OCI-LY1 (cell line): ENCODE data around the gene TRIM63.

ENCODE experiments used
- H2AFZ ChIP-seq: fragments of 200-600 bp; sonication (generic), shearing (Covaris generic); 2 replicates; pipeline ENCODE4 v1.6.0; 2014; ENCODE audit warnings: antibody characterized with exemption, mild to moderate bottlenecking, low read length
- H3F3A ChIP-seq: fragments of 200-600 bp; sonication (generic), shearing (Covaris generic); 2 replicates; pipeline ENCODE4 v1.6.0; 2014; ENCODE audit warnings: mild to moderate bottlenecking, antibody characterized with exemption, low read length, moderate library complexity; ENCODE audit not compliant: insufficient read depth
- H3K27ac ChIP-seq: fragments of 200-600 bp; sonication (generic); 2 replicates; pipeline ENCODE4 v1.5.1; 2014; ENCODE audit warnings: low read length, mixed run types, mild to moderate bottlenecking, low read depth; ENCODE audit not compliant: poor library complexity, severe bottlenecking
- H3K27me3 ChIP-seq: fragments of 200-600 bp; sonication (generic); 2 replicates; pipeline ENCODE4 v1.6.0; 2014; ENCODE audit warnings: antibody characterized with exemption, mild to moderate bottlenecking, low read length, moderate library complexity; ENCODE audit not compliant: insufficient read depth
- H3K36me3 ChIP-seq: fragments of 200-600 bp; sonication (generic); 2 replicates; pipeline ENCODE4 v1.6.1; 2014; ENCODE audit warnings: mild to moderate bottlenecking, antibody characterized with exemption, low read length, moderate library complexity, mixed read lengths; ENCODE audit not compliant: insufficient read depth
- H3K4me1 ChIP-seq: fragments of 200-600 bp; sonication (generic); 2 replicates; pipeline ENCODE4 v1.5.1; 2014; ENCODE audit warnings: mild to moderate bottlenecking, low read length, moderate library complexity; ENCODE audit not compliant: insufficient read depth, severe bottlenecking
- H3K4me2 ChIP-seq: fragments of 200-600 bp; sonication (generic), shearing (Covaris generic); 2 replicates; pipeline ENCODE4 v1.6.1; 2014; ENCODE audit warnings: low read length
- H3K4me3 ChIP-seq: fragments of 200-600 bp; sonication (generic); 2 replicates; pipeline ENCODE4 v1.5.1; 2014; ENCODE audit warnings: low read length, low read depth, mild to moderate bottlenecking, mixed read lengths; ENCODE audit not compliant: poor library complexity, severe bottlenecking
- H3K79me2 ChIP-seq: fragments of 200-600 bp; shearing (Covaris generic); 2 replicates; pipeline ENCODE4 v1.6.1; 2016; ENCODE audit warnings: mixed run types, low read length, mixed read lengths; ENCODE audit not compliant: insufficient read depth
- H3K9ac ChIP-seq: fragments of 200-600 bp; sonication (generic), shearing (Covaris generic); 2 replicates; pipeline ENCODE4 v1.6.1; 2014; ENCODE audit warnings: mild to moderate bottlenecking, low read length, mixed read lengths
- H3K9me2 ChIP-seq: fragments of 200-600 bp; sonication (generic), shearing (Covaris generic); 2 replicates; pipeline ENCODE4 v1.6.1; 2014; ENCODE audit warnings: low read depth, mild to moderate bottlenecking, low read length, mixed read lengths
- H3K9me3 ChIP-seq: fragments of 200-600 bp; shearing (Covaris generic); 2 replicates; pipeline ENCODE4 v1.6.1; 2014; ENCODE audit warnings: low read length, mixed read lengths
- H4K20me1 ChIP-seq: fragments of 200-600 bp; sonication (generic), shearing (Covaris generic); 2 replicates; pipeline ENCODE4 v1.6.0; 2016; ENCODE audit warnings: mild to moderate bottlenecking, low read length; ENCODE audit not compliant: insufficient read depth
- CTCF ChIP-seq: fragments of 200-600 bp; sonication (generic), shearing (Covaris generic); IDR thresholded peaks from 2 replicates; pipeline ENCODE4 v1.5.1; 2017; ENCODE audit warnings: mild to moderate bottlenecking, antibody characterized with exemption, low read length, moderate library complexity, mixed read lengths
- EZH2 ChIP-seq: fragments of 200-600 bp; sonication (generic), shearing (Covaris generic); IDR thresholded peaks from 2 replicates; pipeline ENCODE4 v1.8.0; 2017; ENCODE audit warnings: borderline replicate concordance, mixed run types, mild to moderate bottlenecking, antibody characterized with exemption, low read length, moderate library complexity, mixed read lengths

Gene TRIM63

GRCh38 chr1:26081267-26082019, 14.0 kb upstream of the TRIM63 start:
- no peak overlapping the region for H3K27ac ChIP-seq
- 0 out of 2 replicates have a peak, but pooled peaks cover 14% of the 10 kb centered on the region for H3K27me3 ChIP-seq
- H3F3A ChIP-seq, result no peaks in the 10 kb centered on the region
- no peaks in the 10 kb centered on the region for H3K9me2 ChIP-seq
- no peaks in the 10 kb centered on the region for H3K4me1 ChIP-seq
- H3K79me2 ChIP-seq, result no peaks in the 10 kb centered on the region
- no peak overlapping the region for H2AFZ ChIP-seq
- no peaks in the 10 kb centered on the region for H3K36me3 ChIP-seq
- H3K9ac ChIP-seq, result no peak overlapping the region
- no peak overlapping the region for H3K4me2 ChIP-seq
- no peak for TF ChIP-seq EZH2
- TF ChIP-seq CTCF, result no peak
- H3K4me3 ChIP-seq, result no peak overlapping the region
- no peaks in the 10 kb centered on the region for H3K9me3 ChIP-seq
- no peaks in the 10 kb centered on the region for H4K20me1 ChIP-seq

GRCh38 chr1:26079960-26080814, 12.8 kb upstream of the TRIM63 start:
- H3K27ac ChIP-seq, result no peak overlapping the region
- no peak overlapping the region for H3K9ac ChIP-seq
- no peak overlapping the region for H3K4me3 ChIP-seq
- no peak overlapping the region for H2AFZ ChIP-seq
- TF ChIP-seq EZH2 (no peak), CTCF (no peak)
- H4K20me1 ChIP-seq, result no peaks in the 10 kb centered on the region
- H3K79me2 ChIP-seq, result no peaks in the 10 kb centered on the region
- no peaks in the 10 kb centered on the region for H3K9me3 ChIP-seq
- H3F3A ChIP-seq, result no peaks in the 10 kb centered on the region
- H3K4me1 ChIP-seq, result no peaks in the 10 kb centered on the region
- H3K36me3 ChIP-seq, result no peaks in the 10 kb centered on the region
- H3K27me3 ChIP-seq, result peaks cover 18% of the 10 kb centered on the region; the same call in 1 of the 2 replicates
- H3K4me2 ChIP-seq, result no peak overlapping the region
- H3K9me2 ChIP-seq, result no peaks in the 10 kb centered on the region

- H3K79me2 ChIP-seq, result no peaks in the 10 kb centered on the region
- H3K4me1 ChIP-seq, result no peaks in the 10 kb centered on the region
- H3K4me2 ChIP-seq, result no peak overlapping the region
- no peak overlapping the region for H3K4me3 ChIP-seq
- no peak overlapping the region for H3K27ac ChIP-seq
- H3K36me3 ChIP-seq, result no peaks in the 10 kb centered on the region
- H3K27me3 ChIP-seq, result peaks cover 8% of the 10 kb centered on the region; the same call in 1 of the 2 replicates
- no peaks in the 10 kb centered on the region for H3K9me3 ChIP-seq
- H3F3A ChIP-seq, result no peaks in the 10 kb centered on the region
- TF ChIP-seq EZH2, result no peak
- no peak for TF ChIP-seq CTCF
- no peak overlapping the region for H3K9ac ChIP-seq
- no peak overlapping the region for H2AFZ ChIP-seq
- H4K20me1 ChIP-seq, result no peaks in the 10 kb centered on the region
- H3K9me2 ChIP-seq, result no peaks in the 10 kb centered on the region
Observed at GRCh38 chr1:26079178-26079563, 11.7 kb upstream of the TRIM63 start.
